GM18502 (cell line): Measurements from ENCODE around the gene GAS7.

Experiments
- ATAC-seq: cut with Tn5 transposase; IDR thresholded peaks from one replicate; pipeline ENCODE4 v1.9.1; 2021; ENCODE audit warnings: mild to moderate bottlenecking; ENCODE audit not compliant: unreplicated experiment, poor library complexity

Gene GAS7

GRCh38 chr17:9905078-9905415 is 293.4 kb downstream of the GAS7 start, which contains the start of gene RCVRN:
TSS of gene RCVRN (minus strand) at chr17:9905271. CDS start at chr17:9905180, 91 bp downstream.
- no peak for ATAC-seq

DNA sequence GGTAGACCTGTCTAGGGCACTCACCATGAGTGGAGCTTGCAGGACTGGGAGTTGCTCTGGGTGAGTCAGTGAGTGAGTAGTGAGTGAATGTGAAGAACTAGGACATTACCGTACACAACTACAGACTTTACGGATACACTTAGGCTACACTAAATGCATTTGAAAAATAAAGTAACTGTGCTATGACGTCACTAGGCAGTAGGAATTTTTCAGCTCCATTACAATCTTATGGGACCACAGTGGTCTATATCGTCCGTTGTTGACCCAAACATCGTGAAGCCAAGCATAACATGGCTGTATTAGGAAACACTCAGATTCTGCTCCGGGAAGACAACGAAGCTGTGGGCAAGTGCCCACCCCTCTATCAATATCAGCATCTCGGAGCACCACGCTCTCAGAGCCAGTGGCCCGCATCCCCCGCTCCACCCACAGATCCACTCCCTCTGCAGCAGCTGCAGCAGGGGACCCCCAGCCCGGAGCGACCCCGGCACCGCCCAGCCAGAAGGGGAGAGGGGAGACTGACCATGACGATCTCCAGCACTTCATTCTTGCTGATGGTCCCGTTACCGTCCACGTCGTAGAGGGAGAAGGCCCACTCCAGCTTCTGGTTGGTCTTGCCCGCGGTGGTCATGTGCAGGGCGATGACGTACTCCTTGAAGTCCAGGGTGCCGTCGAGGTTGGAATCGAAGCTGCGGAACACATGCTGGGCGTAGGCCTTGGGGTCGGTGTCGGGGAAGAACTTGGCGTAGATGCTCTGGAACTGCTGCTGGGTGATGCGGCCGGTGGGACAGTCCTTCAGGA is 293.9 kb downstream of the GAS7 start:
- no peak for ATAC-seq

DNA sequence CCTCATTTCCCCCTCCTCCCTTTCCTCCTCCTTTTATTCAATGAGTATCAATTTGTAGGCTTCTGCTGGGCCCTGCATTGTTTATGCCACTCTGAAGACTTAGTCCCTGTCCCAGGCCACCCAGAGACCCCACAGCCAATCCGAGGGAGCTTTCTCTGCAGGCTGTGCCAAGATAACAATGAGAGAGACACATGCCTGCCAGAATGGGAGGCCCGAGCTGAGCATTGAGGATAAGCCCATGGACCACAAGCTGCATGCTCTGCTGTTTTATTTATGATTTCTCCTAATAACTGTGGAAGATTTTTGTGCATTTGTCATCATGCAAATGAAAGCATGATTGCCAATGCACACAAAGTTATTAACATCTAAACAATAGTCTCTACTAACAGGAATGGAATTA is 296.3 kb downstream of the GAS7 start:
- no peak for ATAC-seq

DNA sequence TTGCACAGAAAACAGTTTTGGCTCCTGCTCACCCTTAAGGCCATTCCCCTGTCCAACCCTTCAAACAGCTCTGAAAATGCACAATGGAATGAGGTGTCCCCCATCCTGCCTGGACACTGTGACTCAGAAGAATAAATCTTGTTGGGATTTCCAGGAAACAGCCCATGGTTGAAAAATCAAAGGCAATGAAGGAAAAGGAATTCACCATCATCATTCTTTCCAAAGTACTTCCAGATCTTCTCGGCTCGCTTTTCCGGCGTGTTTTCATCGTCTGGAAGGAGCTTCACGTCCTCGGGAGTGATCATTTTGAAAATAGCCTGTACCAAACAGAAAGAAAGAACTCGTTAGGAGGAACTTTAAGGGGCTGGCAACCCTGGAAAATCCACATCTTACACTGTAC is 297.6 kb downstream of the GAS7 start:
- no peak for ATAC-seq

DNA sequence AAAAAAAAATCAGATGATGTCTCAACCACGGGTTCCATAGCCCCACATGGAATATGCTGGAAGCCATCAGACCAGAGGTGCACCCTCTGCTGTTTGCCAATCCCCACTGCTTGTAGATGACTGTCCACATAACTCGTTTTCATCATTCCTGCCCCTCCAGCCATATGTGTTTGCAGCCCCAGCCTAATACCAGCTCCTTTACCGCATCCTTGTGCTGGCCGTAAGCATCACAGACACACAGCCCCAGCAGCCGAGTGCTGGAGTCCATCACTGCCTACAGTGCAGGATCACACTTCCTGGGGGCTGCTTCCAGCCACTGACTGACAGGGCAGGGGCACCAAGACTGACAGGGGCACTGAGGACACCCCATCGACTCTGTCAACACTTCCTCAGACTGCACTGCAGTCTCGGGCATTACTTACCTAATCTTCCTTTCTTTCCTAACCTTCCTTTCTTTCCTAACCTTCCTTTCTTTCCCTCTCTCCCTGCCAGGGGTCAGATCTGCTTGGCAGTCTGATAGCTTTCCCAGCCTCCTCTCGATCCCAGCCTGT is 298.3 kb downstream of the GAS7 start:
- ATAC-seq: no peak

GRCh38 chr17:9899280-9900043 is 298.9 kb downstream of the GAS7 start:
- no peak for ATAC-seq

DNA sequence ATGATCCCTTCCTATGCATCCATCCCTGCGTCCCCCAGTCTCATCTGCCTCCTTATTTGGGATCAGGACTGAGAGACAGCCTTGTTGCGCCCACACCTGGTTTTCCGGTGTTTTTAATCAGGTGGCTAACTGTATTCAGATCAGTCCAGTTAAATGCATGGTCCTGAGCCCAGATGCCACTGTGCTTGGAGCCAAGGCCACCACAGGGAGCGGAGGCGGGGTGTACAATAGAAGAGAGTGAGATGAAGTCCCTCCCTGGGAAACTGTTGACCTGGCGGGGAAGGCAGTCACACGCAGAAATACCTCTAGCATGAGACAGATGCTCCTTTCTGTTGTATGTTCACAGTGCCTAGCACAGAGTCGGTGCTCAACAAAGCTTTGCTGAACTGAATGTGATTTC is 299.6 kb downstream of the GAS7 start:
- no peak for ATAC-seq

GRCh38 chr17:9897372-9897968 is 300.9 kb downstream of the GAS7 start:
- ATAC-seq: no peak

DNA sequence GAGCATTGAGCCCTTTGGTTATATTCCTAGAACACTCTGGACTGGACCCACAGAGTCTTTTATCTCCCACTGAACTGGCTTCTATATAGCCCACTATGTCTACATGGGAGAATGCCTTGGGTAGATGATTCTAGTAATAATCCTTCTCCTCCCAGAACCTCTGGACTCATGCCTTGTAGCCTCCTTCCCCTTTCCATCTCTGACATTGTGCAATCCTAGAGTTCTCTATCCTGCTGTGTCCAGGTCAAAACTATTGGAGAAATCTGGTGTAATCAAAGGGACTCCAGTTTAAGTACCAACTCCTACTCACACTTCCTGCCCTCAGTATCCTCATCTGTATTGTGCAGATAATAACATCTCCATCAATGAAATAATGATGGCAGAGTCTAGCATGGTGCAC is 302.5 kb downstream of the GAS7 start:
- ATAC-seq: no peak

DNA sequence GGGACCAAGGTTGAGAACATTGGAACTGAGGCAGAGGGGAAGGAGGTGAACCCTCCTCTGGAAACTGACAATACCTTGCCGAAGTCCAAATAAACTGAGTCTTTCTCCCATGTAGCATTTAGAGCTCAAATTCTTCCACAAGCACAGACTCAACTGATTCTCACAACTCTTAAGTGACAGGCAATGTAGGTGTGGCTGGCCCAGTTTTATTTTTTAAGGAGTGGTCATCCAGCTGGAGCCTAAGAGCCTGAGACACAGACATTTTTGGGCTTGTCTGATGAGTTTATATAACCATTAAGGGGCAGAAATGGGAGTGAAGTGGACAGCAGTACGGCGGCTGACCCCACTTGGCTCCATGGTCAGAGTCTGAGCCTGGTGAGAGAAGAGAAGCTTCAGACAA is 304.2 kb downstream of the GAS7 start:
- ATAC-seq: no peak

DNA sequence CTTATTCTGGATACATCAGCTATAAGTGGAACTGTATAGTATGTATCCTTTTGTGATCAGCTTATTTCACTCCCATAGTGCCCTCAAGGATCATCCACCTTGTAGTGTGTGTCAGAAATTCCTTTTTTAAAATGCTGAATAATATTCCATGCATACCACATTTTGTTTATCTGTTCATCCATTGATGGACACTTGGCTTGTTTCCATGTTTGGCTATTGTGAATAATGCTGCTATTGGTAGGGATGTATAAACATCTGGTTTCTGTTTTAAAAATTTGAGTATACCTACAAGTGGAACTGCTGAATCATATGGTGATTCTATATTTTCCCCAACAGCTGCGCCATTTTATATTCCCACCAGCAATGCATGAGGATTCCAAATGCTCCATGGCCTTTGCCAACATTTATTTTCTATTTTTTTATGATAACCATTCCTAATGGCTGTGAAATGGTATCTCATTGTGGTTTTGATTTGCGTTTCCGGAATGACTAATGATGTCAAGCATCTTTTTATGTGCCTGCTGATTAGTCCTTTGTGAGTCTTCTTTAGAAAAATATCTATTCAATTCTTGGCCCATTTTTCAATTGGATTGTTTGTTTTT is 304.9 kb downstream of the GAS7 start:
- ATAC-seq: no peak

- ATAC-seq: no peak
These were observed 308.3 kb downstream of the GAS7 start for GRCh38 chr17:9890124-9890523.

- ATAC-seq: no peak
These were observed 310.9 kb downstream of the GAS7 start for GRCh38 chr17:9887508-9887907.

DNA sequence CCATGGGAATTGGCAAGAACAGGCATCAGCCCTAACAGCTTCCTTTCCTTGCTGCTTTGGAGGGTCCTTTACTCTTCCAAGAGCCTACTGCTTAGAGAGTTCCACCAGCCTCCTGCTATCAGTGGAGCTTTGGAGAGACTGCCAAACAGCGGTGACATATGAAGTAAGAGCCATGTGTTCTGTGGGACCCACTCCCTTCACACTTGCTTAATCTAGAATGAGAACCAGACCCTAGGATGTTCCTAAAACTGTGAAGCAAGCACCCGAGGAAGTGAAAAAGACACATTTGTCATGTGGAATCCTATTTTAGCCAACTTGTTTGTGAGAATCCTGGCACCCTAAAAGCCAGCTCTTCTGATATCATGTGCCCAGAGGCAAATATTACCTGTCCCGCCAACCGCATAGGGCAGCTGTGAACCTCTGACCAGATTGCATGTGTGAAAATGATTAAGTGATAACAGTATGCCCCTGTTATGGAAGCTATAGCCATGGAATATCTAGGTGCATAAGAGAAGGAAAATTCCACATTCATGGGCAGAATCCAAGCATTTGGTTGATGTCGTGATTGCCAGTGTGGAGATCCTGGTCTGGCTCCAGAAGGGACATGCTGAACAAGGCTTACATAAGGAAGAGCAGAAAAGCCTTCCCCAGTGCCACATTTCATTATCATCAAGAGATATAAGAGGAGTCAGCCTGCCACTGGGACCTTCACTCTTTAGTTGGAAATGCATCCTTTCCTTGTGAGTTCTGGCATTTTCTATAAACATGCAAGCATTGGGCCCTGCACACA is 312.1 kb downstream of the GAS7 start:
- no peak for ATAC-seq

- ATAC-seq: no peak
These were observed 315.0 kb downstream of the GAS7 start for GRCh38 chr17:9883451-9883850.

DNA sequence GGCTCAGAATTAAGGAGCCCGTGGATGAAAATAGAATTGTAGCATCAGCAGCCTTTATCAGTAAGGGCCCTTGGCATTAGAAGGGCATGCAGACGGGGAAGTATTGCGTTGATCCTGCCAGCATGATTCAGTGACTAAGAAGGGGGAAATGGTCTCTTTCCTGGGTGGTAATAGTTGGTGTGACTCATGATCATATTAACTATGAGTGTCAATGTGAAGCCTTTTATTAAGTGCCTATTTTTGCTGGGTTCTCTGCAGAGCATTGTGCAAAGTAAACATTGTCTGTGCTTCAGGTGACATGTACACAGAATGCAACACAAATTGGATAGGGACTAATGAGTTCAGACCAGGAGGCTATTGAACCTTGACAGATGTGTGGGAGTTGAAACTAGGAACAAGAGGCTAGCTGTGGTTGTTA is 317.8 kb downstream of the GAS7 start:
- ATAC-seq: no peak

GRCh38 chr17:9878786-9879525 is 319.4 kb downstream of the GAS7 start:
- ATAC-seq: no peak

GRCh38 chr17:9878356-9878755 is 320.1 kb downstream of the GAS7 start:
- no peak for ATAC-seq

DNA sequence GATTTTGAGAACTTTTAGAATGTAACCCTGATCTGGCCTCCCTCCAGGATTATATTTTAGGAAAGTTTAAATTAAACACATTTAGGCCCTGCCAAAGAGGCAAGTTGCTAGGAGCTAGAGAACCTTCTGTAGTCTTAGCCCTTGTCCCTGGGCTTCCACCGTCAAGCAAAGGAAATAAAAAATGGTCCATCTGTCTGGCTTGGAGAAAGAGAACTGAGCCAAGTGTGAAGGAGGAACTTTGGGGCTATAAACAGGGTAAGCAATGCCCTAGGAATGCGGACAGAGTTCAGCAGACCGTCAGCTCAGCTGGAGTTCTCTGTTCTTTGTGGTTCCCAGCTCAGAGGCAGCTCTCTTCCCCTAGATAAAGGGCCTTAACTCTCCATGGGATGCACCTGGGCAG is 323.0 kb downstream of the GAS7 start:
- no peak for ATAC-seq
